Hematopoietic multipotent progenitor cell treated with erythropoietin and hydrocortisone succinate and interleukin-3 and kit ligand, for 8 days (in vitro differentiated cells): ENCODE measurements around the gene EPO.
"Not testable (repeated sequence)": the region's sequence is repeated elsewhere in the genome, so short reads cannot be mapped to it uniquely, and the experiment has no call there.

Experiments
- DNase-seq: peaks from one replicate; pipeline ENCODE4 v3.0.0-alpha.2; 2015

EPO gene

DNA sequence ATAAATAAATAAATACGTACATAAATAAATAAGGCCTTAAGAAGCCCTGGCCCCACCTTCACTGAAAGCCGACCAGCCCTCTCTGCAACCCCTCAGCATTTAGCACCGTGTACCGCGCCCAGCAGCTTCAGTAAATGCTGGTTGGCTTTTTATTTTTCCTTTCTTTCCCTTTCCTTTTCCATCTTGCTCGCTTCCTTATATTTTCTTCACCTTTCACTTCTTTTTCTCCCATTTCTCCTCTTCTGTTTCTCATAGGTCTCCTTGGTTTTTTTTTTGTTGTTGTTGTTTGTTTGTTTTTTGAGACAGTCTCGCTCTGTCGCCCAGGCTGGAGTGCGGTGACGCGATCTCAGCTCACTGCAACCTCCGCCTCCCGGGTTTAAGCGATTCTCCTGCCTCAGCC is 24.3 kb downstream of the EPO start:
- DNase-seq, result no peak

DNA sequence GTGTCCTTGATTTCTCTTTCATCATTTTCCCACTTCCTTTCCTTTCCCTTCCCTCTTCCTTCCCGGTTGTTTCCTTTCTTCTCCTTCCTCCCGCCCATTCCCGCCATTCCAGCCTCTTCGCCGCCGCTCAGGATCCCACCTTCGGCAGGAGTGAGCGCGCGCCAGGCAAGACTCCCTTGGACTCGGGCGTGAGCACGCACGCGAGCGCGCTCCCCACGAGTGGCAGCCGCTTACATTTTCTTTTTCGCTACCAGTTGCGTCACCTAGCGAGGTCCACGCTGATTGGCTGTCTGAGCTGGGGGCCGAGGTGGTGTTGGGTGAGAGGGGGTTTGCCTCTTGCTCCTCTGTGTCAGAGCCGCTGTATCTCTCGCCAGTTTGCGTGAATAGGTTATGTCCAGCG is 24.9 kb downstream of the EPO start:
- DNase-seq, result peak; percentile 67

DNA sequence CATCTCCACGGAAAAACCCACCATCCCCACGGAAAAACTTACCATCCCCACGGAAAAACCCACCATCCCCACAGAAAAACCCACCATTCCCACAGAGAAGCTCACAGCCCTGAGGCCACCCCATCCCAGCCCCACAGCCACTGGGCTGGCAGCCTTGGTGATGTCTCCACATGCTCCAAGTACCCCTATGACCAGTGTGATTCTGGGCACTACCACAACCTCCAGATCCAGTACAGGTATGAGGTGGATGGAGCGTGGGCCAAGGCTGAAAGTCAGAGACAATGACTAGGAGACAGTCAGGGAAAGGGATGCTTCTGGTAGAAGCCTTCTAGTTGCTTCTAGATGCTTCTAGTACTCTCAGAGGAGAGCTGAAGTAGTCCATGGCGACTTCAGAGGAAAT is 32.7 kb downstream of the EPO start:
- DNase-seq, result peak; percentile 1

DNA sequence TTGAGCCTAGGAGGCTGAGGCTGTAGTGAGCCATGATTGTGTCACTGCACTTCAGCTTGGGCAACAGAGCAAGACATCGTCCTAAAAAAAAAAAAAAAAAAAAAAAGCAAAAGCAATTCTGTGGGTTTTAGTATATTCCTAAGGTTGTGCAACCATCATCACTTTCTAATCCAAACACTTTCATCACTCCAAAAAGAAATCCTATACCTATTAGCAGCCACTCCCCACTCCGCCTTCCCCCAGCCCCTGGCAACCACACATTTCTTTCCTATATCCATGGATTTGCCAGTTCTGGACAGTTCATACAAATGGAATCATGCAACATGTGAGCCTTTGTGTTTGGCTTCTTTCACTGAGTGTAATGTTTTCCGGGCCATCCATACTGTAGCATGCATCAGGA is 33.5 kb downstream of the EPO start:
- no peak for DNase-seq

DNA sequence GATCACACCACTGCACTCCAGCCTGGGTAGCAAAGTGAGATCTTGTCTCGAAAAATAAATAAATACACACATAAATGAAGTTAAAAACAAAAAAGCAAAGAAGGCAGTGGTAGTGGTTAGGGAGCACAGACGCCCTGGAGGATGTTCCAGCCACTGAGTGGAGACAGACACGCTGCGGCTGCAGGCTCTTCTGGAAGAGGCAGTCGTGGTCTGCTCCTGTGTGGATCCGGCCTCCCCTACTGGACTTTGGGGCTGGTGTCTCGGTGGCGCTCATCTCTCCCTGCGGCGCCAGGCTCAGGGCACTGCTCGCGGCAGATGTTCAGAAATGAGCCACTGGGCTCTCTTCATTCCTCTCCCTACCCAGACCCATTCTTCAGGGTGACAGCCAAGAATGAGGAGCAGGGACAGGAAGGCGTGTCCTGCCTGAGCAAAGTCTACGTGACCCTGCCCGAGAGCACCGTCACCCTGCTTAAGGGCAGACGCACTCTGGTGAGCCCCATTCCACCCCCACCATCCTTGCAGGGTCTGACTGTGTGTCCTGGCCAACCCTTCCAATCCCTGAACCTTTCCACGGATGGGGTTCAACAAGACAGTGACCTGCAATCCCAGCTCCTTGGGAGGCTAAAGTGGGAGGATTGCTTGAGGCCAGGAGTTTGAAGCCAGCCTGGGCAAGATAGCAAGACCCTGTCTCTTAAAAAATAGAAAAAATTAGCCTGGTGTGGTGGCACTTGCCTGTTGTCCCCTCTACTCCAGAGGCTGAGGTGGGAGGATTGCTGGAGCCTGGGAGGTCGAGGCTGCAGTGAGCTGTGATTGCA is 39.3 kb downstream of the EPO start:
- DNase-seq, result no peak

DNA sequence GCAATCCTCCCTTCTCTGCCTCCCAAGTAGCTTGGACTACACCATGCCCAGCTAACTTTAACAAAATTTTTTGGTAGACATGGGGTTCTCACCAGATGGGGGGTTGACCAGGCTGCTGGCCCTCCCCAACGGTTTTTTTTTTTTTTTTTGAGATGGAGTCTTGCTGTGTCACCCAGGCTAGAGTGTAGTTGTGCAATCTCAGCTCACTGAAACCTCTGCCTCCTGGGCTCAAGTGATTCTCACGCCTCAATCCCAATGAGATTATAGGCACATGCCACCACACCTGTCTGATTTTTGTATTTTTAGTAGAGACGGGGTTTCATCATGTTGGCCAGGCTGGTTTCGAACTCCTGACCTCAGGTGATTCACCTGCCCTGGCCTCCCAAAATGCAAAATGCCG is 42.6 kb downstream of the EPO start:
- not testable (repeated sequence) for DNase-seq

DNA sequence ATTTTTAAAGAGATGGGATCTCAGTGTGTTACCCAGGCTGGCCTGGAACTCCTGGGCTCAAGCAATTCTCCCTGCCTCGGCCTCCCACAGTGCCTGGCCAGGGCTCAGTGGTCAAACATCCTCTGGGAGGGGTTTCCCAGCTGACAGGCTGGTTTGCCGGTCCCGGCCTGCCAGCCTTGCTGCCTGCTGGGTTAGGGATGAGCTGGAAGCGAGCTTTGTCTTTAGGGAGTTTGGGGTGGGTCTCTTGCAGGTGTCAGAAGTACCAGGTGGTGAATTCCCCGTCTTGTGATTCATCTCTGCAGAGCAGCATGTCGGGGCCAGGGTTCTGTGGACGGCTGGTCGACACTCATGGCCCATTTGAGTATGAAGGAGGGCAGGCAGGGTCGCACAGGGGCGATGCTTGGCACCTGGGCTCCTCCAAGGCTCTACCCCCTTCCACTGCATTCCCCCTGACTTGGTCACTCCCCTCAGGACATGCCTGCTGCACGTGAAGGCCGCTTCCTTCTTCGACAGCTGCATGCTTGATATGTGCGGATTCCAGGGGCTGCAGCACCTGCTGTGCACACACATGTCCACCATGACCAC is 43.4 kb downstream of the EPO start:
- DNase-seq, result no peak

DNA sequence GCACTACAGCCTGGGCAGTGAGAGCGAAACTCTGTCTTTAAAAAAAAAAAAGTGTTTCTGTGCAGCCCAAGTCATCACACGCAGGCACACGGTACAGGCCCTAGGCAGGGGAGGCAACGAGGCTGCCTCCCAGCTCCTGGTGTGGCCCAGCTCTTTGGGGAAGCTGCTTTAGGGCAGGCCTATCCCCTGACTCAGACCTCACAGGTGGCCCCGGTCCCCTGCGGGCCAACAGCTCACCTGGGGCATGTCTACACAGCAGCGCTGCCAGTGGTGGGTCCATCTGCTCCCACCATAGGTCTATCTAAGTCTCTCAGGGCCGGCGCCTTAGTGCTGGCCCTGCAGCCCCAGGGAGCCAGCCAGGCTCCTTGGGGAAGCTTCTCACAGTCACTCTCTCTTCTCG is 44.6 kb downstream of the EPO start:
- DNase-seq, result no peak

DNA sequence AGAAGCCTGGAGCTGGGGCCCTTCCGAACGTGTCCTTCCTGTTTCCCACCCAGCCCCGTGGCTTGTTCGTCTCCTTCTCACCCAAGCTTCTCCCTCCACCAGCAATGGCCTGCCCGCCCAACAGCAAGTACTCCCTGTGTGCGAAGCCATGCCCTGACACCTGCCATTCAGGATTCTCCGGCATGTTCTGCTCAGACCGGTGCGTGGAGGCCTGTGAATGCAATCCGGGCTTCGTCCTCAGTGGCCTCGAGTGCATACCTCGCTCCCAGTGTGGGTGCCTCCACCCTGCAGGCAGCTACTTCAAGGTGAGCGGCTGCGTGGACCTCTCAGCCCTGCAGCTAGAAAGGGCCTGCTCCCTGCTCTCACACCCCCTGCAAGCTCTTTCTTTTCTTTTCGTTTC is 45.0 kb downstream of the EPO start:
- DNase-seq, result no peak

DNA sequence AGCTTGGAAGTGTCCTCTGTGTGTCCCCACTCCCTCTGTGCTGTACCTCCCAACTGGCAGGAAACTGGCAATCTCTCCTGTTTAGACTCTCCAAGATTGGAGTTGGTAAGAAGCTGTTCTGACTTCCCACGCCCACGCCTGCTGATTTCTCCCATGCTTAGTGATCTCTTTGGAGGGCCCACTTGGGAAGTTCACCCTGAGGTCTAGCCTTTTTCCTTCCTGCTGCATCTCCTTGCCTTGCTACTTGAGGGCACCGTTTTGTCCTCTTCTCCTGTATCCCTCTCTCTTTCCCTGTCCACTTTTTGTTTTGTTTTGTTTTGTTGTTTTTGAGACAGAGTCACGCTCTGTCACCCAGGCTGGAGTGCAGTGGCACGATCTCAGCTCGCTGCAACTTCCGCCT is 48.5 kb downstream of the EPO start:
- DNase-seq, result no peak
